IPS-15b (cell line): ENCODE measurements around the gene TPRG1L.
"Not testable (repeated sequence)": the region's sequence is repeated elsewhere in the genome, so short reads cannot be mapped to it uniquely, and the experiment has no call there.

Experiments
- H3K27me3 ChIP-seq: one replicate; pipeline ENCODE4 v1.6.1; 2013; ENCODE audit warnings: low read length; ENCODE audit not compliant: control insufficient read depth, insufficient read depth
- H3K36me3 ChIP-seq: one replicate; pipeline ENCODE4 v1.6.1; 2013; ENCODE audit warnings: low read length; ENCODE audit not compliant: control insufficient read depth, insufficient read depth
- H3K4me1 ChIP-seq: one replicate; pipeline ENCODE4 v1.6.1; 2013; ENCODE audit warnings: mild to moderate bottlenecking, low read length; ENCODE audit not compliant: control insufficient read depth, insufficient read depth
- H3K4me3 ChIP-seq: one replicate; pipeline ENCODE4 v1.5.1; 2013; ENCODE audit warnings: low read depth, low read length
- H3K9ac ChIP-seq: one replicate; pipeline ENCODE4 v1.6.1; 2013; ENCODE audit warnings: low read depth, mild to moderate bottlenecking, low read length
- H3K9me3 ChIP-seq: one replicate; pipeline ENCODE4 v1.6.1; 2013; ENCODE audit warnings: mild to moderate bottlenecking, low read length; ENCODE audit not compliant: control insufficient read depth, insufficient read depth

TPRG1L gene

DNA sequence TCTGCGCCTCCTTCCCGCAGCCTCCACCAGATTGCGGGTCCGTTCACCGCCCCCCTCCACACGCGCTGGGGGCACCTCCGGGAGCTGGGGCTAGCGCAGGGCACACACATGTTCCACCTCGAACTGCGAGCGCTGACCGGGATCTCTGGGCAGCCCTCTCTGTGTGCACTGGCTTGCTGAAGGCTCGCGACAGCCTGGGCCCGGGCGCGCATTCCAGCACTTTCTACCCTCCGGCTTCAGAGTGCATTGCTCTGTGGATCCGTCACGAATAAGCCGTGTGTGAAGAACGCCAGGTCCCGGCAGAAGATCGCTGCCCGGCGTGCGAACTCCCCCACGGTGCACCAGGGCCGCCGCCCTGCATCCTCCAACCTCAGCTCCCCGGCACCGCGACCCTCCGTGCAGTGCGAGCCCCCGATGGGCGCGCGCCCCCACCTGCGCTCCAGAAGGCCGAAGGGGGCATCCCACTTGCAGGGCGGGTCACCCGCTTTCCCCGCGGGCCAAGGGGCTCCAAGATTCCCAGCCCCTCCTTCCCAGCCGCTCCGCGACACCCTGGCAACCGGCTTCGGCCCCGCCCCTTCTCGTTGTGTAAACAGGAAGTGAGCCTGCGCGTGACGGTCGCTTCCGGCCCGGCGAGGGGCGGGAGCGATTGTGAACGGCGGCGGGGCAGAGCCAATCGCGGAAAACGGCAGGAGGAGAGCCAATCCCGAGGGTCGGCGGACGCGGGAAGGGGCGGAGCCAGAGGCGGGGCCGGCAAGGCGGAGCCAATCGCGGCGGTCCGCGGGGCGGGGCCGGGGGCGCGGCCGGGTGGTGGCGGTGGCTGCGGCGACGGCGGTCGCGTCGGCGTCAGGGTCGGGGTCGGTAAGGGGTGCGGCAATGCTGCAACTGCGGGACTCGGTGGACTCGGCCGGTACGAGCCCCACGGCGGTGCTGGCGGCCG, at the start of gene TPRG1L:
TPRG1L (plus strand) TSS at position 816 of the 937 bp plus-strand sequence; CDS start at position 874, 58 bp downstream.
- Histone ChIP-seq H3K9me3 (no peaks in the 10 kb centered on the region), H3K4me3 (peak within 1 kb of the TSS; percentile 80), H3K27me3 (peaks cover 5% of the 10 kb centered on the region), H3K9ac (peak within 1 kb of the TSS; percentile 24), H3K36me3 (peaks cover 13% of the 10 kb centered on the region), H3K4me1 (peaks cover 3% of the 10 kb centered on the region)

DNA sequence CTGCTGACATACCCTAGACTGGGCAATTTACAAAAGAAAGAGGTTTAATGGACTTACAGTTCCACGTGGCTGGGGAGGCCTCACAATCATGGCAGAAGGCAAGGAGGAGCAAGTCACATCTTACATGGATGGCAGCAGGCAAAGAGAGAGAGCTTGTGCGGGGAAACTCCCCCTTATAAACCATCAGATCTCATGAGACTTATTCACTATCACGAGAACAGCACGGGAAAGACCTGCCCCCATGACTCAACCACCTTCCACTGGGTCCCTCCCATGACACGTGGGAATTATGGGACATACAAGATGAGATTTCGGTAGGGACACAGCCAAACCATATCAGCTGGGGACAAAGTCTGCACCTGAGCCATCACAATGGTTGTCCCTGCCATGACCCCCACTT, 49.3 kb upstream of the TPRG1L start:
- H3K9ac ChIP-seq, H3K4me1 ChIP-seq, H3K9me3 ChIP-seq: not testable (repeated sequence)

DNA sequence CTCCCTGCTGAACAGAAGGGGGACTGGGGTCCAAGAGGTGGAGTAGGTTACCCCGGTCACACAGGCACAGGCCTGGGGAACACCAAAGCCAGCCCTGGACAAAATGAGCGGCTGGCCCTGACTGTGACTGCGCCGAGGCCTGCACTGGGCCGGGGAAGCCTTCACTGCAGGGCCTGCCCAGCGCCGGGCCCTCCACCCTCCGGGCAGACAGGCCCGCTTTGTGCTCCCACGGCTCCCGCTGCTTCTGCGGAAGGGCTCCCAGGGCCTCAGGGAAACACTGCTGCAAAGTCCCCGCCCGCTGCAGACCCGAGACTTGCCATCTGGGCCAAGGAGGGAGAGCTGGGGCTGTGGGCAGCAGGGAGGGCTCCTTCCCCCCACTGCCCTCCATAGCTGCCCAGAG, 48.8 kb upstream of the TPRG1L start:
- H3K9me3 ChIP-seq, result no peaks in the 10 kb centered on the region
- H3K4me3 ChIP-seq, result no peak overlapping the region
- H3K4me1 ChIP-seq, result no peaks in the 10 kb centered on the region
- H3K9ac ChIP-seq, result no peak overlapping the region
- H3K27me3 ChIP-seq, result no peaks in the 10 kb centered on the region
- H3K36me3 ChIP-seq, result peaks cover 4% of the 10 kb centered on the region

More for the DNA sequence above, 49.3 kb upstream of the TPRG1L start:
- H3K27me3 ChIP-seq, H3K4me3 ChIP-seq, H3K36me3 ChIP-seq: not testable (repeated sequence)

DNA sequence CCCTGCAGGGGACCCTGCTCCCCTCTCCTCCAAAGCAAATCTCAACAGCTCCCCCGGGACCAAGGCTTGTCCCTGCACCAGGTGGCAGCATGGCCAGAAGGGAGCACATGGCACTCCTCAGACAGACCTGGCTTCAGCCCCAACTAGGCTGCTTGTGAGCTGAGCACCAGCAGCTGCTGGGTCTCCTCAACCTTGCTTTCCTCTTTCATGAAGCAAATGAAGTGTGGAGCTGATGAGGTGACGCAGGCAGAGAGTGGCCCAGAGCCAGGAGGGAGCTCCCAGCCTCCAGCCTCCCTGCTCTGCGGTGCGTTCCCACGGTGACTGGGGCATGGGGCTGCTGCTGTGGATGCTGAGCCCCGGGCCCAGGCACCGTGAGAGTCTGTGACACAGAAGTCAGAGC, 47.5 kb upstream of the TPRG1L start:
- Histone ChIP-seq H3K4me1 (no peaks in the 10 kb centered on the region), H3K36me3 (peaks cover 4% of the 10 kb centered on the region), H3K27me3 (no peaks in the 10 kb centered on the region), H3K4me3 (no peak overlapping the region), H3K9me3 (no peaks in the 10 kb centered on the region), H3K9ac (no peak overlapping the region)

DNA sequence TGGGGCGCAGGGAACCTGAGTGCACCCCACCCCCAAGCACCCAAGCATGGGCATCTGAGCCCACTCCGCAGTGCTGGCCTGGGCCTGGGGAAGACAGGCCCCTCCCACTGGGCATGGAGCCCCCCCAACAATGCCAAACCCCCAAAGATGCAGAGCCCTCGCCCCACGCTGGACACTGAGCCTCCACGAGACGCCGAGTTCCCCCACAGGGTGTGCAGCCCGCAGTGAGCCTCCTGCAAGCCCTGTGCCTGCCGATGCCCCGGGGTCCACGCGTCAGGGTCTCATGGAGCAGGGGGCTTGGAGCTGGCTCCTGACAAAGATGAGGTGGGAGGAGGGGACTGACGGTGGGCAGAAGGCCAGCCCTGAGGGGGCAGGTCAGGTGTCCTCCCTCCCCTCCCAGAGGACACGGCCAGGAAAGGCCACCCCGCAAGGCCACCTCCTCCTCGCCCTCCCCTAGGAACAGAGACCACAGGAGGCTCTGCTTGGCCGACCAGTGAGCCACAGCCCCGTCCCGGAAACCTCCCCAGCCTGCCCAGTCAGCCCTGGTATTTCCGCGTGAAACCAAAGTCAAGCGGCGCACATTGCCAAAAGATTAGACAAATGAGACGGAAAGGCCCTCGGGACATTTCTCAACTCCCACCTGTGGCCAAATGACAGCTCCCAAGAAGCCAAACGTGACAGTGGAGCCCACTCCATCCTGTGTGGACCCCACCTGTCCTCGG, 46.9 kb upstream of the TPRG1L start:
- Histone ChIP-seq H3K4me1 (no peaks in the 10 kb centered on the region), H3K27me3 (no peaks in the 10 kb centered on the region), H3K9me3 (no peaks in the 10 kb centered on the region), H3K4me3 (no peak overlapping the region), H3K36me3 (peaks cover 4% of the 10 kb centered on the region), H3K9ac (no peak overlapping the region)

DNA sequence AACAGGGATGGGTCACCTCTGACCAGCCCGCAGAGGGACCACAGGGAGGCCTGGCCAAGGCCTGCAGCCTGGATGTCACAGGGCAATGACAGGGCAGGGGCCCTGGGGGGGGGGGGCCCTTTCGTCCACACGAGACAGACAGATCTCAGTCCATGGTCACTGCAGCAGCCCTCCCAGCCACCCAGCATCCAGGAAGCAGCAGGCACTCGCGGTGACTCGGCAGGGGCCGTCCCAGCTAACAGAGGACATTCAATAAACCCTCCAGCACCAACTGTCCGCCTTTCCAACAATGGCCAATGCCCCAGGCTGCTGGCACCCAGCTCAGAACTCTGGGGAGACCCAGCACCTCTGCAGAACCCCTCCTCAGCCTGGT, 46.4 kb upstream of the TPRG1L start:
- Histone ChIP-seq H3K4me3 (no peak overlapping the region), H3K9me3 (no peaks in the 10 kb centered on the region), H3K27me3 (no peaks in the 10 kb centered on the region), H3K4me1 (no peaks in the 10 kb centered on the region), H3K36me3 (peaks cover 4% of the 10 kb centered on the region), H3K9ac (no peak overlapping the region)

DNA sequence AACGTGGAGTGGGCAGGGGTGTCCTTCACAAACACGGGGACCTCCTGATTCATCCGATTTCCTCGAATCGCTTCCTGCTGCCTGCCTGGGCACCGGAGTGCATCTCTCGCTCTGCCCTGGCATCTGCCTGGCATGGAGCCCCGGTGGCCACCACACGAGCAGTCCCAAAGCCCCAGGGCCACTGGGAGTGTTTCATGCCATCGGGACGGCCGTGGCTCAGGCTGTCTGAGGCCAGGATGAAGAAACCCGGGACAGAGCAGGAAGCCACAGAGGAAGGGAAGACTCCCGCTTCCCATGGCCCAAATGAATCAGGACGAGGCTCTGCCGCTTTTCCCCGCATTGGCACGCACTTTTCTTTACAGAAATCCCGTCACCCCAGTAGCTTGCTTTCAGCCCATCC, 45.9 kb upstream of the TPRG1L start:
- Histone ChIP-seq H3K9ac (no peak overlapping the region), H3K27me3 (no peaks in the 10 kb centered on the region), H3K9me3 (no peaks in the 10 kb centered on the region), H3K4me1 (no peaks in the 10 kb centered on the region), H3K36me3 (peaks cover 4% of the 10 kb centered on the region), H3K4me3 (no peak overlapping the region)

DNA sequence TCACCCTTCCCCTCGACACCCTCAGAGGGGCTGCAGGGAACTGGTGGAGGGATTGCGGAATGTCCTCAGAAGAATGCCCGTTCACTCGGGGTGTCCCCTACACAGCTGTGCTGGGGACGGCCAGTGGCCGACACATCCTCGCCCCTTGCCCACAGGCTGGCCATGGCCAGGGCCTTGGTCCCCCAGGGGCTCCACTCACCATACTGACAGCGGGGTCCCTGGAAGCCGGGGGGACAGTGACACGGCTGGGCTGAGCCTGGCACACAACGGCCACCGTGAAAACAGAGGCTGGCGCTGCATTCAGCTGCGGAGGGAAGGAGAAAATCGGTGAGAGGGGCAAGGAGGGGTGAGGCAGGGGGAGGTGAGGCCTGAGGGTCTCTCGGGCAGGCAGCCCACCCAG, 45.2 kb upstream of the TPRG1L start:
- no peaks in the 10 kb centered on the region for H3K27me3 ChIP-seq
- H3K4me3 ChIP-seq, result no peak overlapping the region
- H3K36me3 ChIP-seq, result peaks cover 4% of the 10 kb centered on the region
- H3K9me3 ChIP-seq, result no peaks in the 10 kb centered on the region
- no peak overlapping the region for H3K9ac ChIP-seq
- H3K4me1 ChIP-seq, result no peaks in the 10 kb centered on the region

DNA sequence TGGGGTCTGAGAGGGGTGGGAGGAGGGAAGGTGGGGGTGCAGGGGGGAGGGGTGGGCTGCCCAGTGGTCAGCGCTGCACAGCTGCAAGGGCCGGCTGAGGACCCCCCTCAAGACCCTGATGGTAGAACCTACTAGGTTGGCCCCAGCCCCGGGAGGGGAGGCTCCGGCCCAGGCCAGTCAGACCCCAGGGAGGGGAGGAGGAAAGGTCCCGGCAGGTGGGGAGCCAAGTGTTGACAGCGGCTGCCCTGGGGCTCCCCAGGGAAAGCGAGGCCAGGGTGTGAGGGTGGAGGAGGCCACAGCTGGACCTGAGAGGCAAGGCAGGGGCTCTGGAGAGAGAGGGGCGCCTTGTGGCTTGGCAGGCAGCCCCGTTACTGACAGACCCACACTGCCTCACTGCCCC, 44.6 kb upstream of the TPRG1L start:
- Histone ChIP-seq H3K36me3 (peaks cover 4% of the 10 kb centered on the region), H3K9ac (no peak overlapping the region), H3K27me3 (no peaks in the 10 kb centered on the region), H3K4me1 (no peaks in the 10 kb centered on the region), H3K4me3 (no peak overlapping the region), H3K9me3 (no peaks in the 10 kb centered on the region)

DNA sequence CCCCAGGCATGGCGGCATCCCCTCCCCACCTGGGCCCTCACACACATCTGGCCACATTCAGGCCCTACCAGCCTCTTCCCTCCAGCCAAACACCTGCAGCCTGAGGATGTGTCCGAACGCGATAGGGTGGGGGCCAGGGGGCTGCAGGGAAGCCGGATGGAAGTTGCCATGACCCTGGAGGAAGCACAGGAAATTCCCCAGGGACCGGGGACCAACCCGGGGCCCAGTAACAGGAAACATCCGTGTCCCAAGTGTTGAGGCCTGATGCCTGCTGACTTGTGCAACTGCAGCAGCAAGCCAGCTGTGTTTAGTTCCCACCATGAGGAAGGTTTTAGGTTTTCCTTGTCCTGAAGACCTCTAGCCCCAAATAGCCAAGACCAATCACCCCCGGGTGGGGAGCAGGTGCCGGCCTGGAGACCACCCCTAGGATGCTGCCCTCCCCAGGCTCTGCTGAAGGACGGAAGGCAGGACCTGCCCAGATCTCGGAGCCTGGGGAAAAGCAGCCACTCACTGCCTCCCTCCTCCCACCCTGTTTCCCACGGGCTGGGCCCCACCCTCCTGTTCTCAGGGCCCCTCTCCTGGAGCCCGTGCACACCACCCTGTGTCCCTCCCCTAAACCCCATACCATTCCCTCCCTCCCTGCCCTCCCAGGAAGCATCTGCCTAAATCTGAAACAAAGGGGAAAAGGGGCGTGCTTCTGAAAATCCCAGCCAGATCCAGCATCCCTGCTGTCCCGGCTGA, 43.3 kb upstream of the TPRG1L start:
- peaks cover 4% of the 10 kb centered on the region for H3K36me3 ChIP-seq
- no peak overlapping the region for H3K9ac ChIP-seq
- H3K4me1 ChIP-seq, result no peaks in the 10 kb centered on the region
- no peaks in the 10 kb centered on the region for H3K27me3 ChIP-seq
- H3K9me3 ChIP-seq, result no peaks in the 10 kb centered on the region
- no peak overlapping the region for H3K4me3 ChIP-seq

DNA sequence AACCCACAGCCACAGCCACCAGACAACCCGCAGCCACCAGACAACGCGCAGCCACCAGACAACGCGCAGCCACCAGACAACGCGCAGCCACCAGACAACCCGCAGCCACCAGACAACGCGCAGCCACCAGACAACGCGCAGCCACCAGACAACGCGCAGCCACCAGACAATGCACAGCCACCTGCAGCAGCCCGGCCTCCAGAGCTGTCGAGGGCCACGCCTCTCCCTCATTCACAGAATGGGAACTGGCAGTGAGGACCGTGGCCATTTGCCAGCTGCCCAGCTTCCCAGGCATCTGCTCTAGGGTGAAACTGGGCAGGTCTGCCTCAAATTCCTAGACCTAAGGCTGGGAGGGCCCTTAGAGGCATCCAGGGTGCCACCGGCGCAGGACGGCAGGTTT, 41.1 kb upstream of the TPRG1L start:
- not testable (repeated sequence) for H3K36me3 ChIP-seq, H3K4me1 ChIP-seq, H3K9me3 ChIP-seq, H3K9ac ChIP-seq, H3K4me3 ChIP-seq, H3K27me3 ChIP-seq
